ENCODE results near the gene AQP4.

DNA sequence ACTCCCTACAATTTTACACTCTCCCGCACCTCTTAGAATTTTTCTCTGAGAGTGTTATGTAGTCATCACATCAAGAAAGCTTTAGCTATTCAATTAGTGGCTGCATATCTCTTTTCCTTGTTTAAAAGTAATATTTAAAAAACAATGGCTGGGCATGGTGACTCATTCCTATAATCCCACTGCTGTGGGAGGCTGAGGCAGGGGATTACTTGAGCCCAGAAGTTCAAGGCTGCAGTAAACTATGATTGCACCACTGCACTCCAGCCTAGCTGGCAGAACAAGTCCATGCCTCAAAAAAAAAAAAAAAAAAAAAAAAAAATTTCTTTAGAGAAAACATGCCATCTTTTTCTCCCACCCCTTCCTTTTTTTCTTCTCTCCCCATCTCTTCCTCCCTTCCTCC is 44.3 kb downstream of the AQP4 start:
- TF ChIP-seq GATA2 (IDR thresholded peaks at IDR 0.05; ENCODE audit: low read depth, low read length) (no peak), GATA3 (IDR thresholded peaks at IDR 0.05; ENCODE audit: low read depth, low read length) (no peak)
